ENCODE data around the gene TENT4B.

Gene TENT4B

GRCh38 chr16:50244140-50244503 is 91.0 kb downstream of the TENT4B start:
- TF ChIP-seq POLR2A (IDR thresholded peaks at IDR 0.05; ENCODE audit: low read depth, low read length), result no peak
- FAIRE-seq, result no peak
- DNase-seq (ENCODE audit: insufficient read length, low spot score), result peak; percentile 81

- TF ChIP-seq POLR2A (IDR thresholded peaks at IDR 0.05; ENCODE audit: low read depth, low read length), result no peak
- peak; percentile 39 for DNase-seq (ENCODE audit: insufficient read length, low spot score)
- FAIRE-seq, result no peak
These were observed 91.7 kb downstream of the TENT4B start for GRCh38 chr16:50244504-50245416.

GRCh38 chr16:50245417-50246298 is 92.6 kb downstream of the TENT4B start:
- no peak for FAIRE-seq

GRCh38 chr16:50246299-50247122 is 93.4 kb downstream of the TENT4B start:
- FAIRE-seq (no peak), DNase-seq (ENCODE audit: insufficient read length, low spot score) (no peak)
- no peak for TF ChIP-seq POLR2A (IDR thresholded peaks at IDR 0.05; ENCODE audit: low read depth, low read length)

More at GRCh38 chr16:50245417-50246298, 92.6 kb downstream of the TENT4B start:
- TF ChIP-seq POLR2A (IDR thresholded peaks at IDR 0.05; ENCODE audit: low read depth, low read length), result no peak
- DNase-seq (ENCODE audit: insufficient read length, low spot score), result peak; percentile 82

DNA sequence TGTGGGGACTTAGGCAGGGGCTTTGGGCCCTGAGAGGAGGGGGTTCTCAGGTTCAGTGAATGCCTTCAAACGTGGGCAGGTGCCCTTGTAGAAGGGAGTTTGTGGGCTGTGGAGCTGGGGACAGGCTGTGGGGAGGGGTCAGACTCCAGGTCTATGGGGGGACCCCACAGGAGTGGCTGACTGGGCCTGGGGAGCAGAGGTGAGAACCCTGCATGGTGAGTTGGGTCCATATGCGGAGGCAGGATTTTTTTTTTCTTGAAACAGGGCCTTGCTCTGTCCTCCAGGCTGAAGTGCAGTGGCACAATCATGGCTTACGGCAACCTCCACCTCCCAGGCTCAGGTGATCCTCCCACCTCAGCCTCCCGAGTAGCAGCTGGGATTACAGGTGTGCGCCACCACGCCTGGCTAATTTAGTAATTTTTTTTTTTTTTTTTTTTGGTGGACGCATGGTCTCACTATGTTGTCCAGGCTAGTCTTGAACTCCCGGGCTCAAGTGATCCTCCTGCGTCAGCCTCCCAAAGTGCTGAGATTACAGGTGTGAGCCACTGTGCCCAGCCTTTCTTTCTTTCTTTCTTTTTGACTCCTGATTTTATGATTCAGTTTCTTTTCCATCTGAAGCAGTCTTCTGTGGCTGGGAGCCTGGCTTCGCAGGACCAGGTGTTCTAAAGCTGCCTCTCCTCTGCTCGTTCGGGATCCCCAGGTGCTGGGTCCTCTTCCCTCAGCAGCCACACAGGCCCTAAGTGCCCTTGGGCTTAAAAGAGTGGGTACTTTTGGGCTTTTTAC is 94.2 kb downstream of the TENT4B start:
- FAIRE-seq, result no peak
- no peak for DNase-seq (ENCODE audit: insufficient read length, low spot score)
- no peak for TF ChIP-seq POLR2A (IDR thresholded peaks at IDR 0.05; ENCODE audit: low read depth, low read length)

DNA sequence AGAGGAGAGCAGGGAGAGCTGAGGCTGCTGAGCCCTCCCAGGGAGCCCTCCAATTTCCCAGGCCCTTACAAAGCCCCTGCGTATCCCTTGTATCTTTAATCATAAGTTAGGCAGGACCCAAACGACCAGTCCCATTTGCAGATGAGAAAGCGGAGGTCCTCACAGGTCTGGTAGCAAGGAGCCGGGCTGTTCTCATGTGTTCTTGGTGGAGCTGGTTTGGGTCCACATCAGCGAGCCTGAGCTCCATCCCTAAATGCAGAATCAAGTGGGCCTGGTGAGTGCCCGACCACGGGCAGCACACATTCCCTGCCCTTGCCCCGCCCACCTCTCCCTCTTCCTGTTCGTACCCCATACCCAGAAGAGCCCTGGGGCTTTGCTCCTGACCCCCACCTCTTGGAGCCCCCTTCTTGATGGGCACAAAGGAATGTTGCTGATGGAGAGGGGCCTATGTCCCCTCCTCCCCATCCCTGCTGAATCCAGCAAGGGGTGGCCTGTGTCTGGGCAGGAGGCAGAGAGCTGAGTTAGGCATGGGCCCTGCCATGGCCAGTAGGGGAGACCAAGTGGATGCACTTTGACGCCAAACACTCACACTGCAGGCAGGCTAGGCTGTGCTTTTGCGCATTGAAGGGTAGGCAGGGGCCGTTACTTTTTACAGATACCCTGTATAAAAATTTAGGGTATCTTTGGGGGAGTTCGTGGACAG is 95.0 kb downstream of the TENT4B start:
- FAIRE-seq (no peak), DNase-seq (ENCODE audit: insufficient read length, low spot score) (no peak)
- no peak for TF ChIP-seq POLR2A (IDR thresholded peaks at IDR 0.05; ENCODE audit: low read depth, low read length)

DNA sequence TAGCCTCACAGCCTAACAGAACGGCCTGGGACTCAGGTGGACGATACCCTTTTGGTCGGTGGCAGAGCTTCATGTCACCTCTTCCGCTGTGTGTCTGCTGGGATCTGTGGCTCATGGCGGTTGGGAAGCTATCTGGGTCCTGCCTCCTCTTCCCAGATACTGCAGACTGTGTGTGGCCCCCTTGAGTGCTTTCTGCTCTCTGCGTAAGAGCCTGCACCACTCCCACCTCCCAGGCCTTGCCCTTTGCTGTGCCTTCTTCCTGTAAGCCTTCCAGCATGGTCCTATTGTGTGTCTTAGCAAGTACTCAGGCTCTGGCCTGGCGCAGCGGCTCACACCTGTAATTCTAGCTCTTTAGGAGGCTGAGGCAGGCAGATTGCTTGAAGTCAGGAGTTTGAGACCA is 95.7 kb downstream of the TENT4B start:
- FAIRE-seq (no peak), DNase-seq (ENCODE audit: insufficient read length, low spot score) (no peak)
- TF ChIP-seq POLR2A (IDR thresholded peaks at IDR 0.05; ENCODE audit: low read depth, low read length), result no peak

GRCh38 chr16:50251375-50252081 is 98.4 kb downstream of the TENT4B start:
- FAIRE-seq (peak; percentile 57), DNase-seq (ENCODE audit: insufficient read length, low spot score) (peak; percentile 75)
- no peak for TF ChIP-seq POLR2A (IDR thresholded peaks at IDR 0.05; ENCODE audit: low read depth, low read length)

GRCh38 chr16:50252082-50252611 is 99.0 kb downstream of the TENT4B start:
- no peak for DNase-seq (ENCODE audit: insufficient read length, low spot score)
- no peak for FAIRE-seq
- TF ChIP-seq POLR2A (IDR thresholded peaks at IDR 0.05; ENCODE audit: low read depth, low read length), result no peak

DNA sequence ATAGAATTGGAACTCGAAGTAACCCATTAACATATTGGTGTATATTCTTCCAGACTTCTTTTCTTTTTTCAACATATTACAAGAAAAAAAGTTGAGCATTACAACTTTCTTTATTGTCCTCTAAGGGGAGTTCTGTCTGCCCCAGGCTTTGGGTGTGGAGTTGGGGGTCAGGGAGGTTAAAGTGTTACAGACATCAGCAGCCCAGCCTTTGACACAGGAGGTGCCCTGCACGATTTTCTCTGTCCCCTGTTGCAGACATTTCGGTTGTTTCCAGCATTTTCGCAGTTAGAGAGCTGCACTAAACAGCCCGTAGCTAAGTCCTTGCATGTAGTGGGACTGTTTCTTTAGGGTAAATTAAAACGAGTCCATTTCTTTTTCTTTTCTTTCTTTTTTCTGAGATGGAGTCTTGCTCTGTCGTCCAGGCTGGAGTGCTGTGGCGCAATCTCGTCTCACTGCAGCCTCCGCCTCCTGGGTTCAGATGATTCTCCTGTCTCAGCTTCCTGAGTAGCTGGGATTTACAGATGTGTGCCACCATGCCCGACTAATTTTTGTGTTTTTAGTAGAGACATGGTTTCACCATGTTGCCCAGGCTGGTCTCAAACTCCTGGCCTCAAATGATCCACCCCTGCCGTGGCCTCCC is 99.9 kb downstream of the TENT4B start:
- TF ChIP-seq POLR2A (IDR thresholded peaks at IDR 0.05; ENCODE audit: low read depth, low read length), result no peak
- DNase-seq (ENCODE audit: insufficient read length, low spot score) (no peak), FAIRE-seq (no peak)

GRCh38 chr16:50253514-50253910 is 100.4 kb downstream of the TENT4B start:
- DNase-seq (ENCODE audit: insufficient read length, low spot score), result no peak
- no peak for FAIRE-seq
- no peak for TF ChIP-seq POLR2A (IDR thresholded peaks at IDR 0.05; ENCODE audit: low read depth, low read length)
